Measurements from ENCODE around the gene TJP1.
A peak's percentile ranks its signal among the peaks of the same experiment; 100 is the strongest.
"Not testable (repeated sequence)": the region's sequence is repeated elsewhere in the genome, so short reads cannot be mapped to it uniquely, and the experiment has no call there.

Gene TJP1

GRCh38 chr15:29750754-29751153 is 71.5 kb downstream of the TJP1 start:
- no peak for DNase-seq

- DNase-seq, result no peak
These were observed 72.7 kb downstream of the TJP1 start for GRCh38 chr15:29749365-29750086.

- DNase-seq, result peak; percentile 8
These were observed 74.3 kb downstream of the TJP1 start for GRCh38 chr15:29747837-29748417.

- no peak for DNase-seq
These were observed 78.8 kb downstream of the TJP1 start for GRCh38 chr15:29743475-29743874.

- no peak for DNase-seq
These were observed 81.5 kb downstream of the TJP1 start for GRCh38 chr15:29740692-29741311.

- DNase-seq, result no peak
These were observed 85.6 kb downstream of the TJP1 start for GRCh38 chr15:29736744-29737020.

GRCh38 chr15:29736012-29736743 is 86.1 kb downstream of the TJP1 start:
- no peak for DNase-seq

GRCh38 chr15:29734917-29735572 is 87.2 kb downstream of the TJP1 start:
- DNase-seq, result no peak

GRCh38 chr15:29731865-29732264 is 90.4 kb downstream of the TJP1 start:
- no peak for DNase-seq

GRCh38 chr15:29730471-29730870 is 91.8 kb downstream of the TJP1 start:
- DNase-seq, result not testable (repeated sequence)

GRCh38 chr15:29728418-29728817 is 93.8 kb downstream of the TJP1 start:
- DNase-seq, result no peak

- DNase-seq, result no peak
These were observed 94.4 kb downstream of the TJP1 start for GRCh38 chr15:29727871-29728270.

- no peak for DNase-seq
These were observed 95.7 kb downstream of the TJP1 start for GRCh38 chr15:29726553-29726952.

GRCh38 chr15:29724026-29724425 is 98.2 kb downstream of the TJP1 start:
- no peak for DNase-seq

- DNase-seq, result no peak
These were observed 108.5 kb downstream of the TJP1 start for GRCh38 chr15:29713784-29714183.

GRCh38 chr15:29712149-29712885 is 110.0 kb downstream of the TJP1 start:
- no peak for DNase-seq

GRCh38 chr15:29711531-29711930 is 110.7 kb downstream of the TJP1 start:
- no peak for DNase-seq

- DNase-seq, result no peak
These were observed 113.7 kb downstream of the TJP1 start for GRCh38 chr15:29708519-29708918.

GRCh38 chr15:29704950-29705597 is 117.2 kb downstream of the TJP1 start:
- no peak for DNase-seq

- no peak for DNase-seq
These were observed 121.1 kb downstream of the TJP1 start for GRCh38 chr15:29701151-29701550.

GRCh38 chr15:29700296-29700695 is 122.0 kb downstream of the TJP1 start:
- DNase-seq, result no peak

- no peak for DNase-seq
These were observed 122.5 kb downstream of the TJP1 start for GRCh38 chr15:29699791-29700190.
